Colon (tissue), 2 donors: Measurements from ENCODE around the gene CCR6.

Experiments used
- FAIRE-seq: peaks from 2 replicates; lab custom pipeline; 2012; peaks lifted over from hg19 to GRCh38; lab: Jason Lieb, UNC
- donor health status: control.
- donor health status: control.

The CCR6 gene

GRCh38 chr6:167099707-167100106, 23.2 kb upstream of the CCR6 start:
- FAIRE-seq, result no peak

- FAIRE-seq, result no peak
Measured at GRCh38 chr6:167100241-167100674, 22.6 kb upstream of the CCR6 start.

DNA sequence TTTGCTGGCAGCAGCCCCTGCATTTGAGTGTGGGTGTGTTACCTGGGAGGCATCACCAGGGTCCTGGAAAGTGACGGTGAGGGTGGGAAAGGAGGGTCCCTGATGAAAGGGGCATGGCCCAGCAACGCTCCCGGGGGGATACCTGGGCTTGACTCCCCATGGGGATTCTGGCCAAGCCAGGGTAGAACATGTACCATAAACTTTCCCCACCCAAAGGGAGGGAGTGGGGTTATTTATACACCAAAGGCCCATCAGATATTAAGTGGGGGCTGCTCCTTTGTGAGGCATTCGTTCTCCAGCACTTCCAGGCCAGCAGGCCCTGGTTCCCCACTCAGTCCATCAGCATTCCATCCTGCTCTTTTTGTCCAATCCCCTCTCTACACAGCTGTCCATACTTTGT, 20.6 kb upstream of the CCR6 start:
- no peak for FAIRE-seq

- no peak for FAIRE-seq
Measured at GRCh38 chr6:167103041-167103891, 19.6 kb upstream of the CCR6 start.

GRCh38 chr6:167104388-167104787, 18.5 kb upstream of the CCR6 start:
- no peak for FAIRE-seq

DNA sequence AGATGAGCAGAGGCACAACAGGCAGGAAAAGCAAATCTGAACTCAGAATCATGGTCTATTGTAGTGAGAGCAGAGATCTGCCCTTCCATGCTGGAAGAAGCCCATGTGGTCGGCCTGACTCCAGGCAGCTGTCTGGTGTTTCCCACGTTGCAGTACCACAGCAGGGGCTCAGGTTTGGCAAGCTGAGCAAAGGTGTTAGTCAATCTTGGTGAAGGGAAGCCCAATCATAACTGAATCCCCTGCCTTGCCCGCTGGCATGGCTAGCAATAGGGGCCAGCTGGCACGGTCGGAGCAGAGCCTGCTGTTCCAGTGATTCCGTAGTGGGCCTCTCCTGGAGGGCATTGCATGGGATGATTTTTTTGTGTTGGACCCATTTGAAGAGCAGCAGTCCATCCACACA, 17.8 kb upstream of the CCR6 start:
- FAIRE-seq, result no peak

DNA sequence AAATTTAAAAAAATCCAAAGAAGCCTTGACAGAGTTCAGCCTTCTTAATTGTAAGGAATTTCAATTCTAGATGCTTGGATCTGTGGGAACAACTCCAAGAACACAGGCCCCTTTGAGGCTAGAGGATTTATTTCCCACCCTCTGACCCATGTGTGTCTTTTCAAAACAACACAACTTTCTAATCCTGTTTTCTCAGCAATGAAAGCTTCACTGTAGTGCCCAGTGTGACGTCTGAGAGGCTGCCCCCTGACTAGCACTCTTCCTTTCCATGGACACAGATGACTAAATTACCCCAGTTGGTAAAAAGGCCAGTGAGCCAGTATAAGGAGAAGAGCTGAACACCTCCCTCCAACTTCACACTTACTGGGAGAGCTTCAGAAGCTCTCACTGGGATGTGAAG, 16.5 kb upstream of the CCR6 start:
- no peak for FAIRE-seq

DNA sequence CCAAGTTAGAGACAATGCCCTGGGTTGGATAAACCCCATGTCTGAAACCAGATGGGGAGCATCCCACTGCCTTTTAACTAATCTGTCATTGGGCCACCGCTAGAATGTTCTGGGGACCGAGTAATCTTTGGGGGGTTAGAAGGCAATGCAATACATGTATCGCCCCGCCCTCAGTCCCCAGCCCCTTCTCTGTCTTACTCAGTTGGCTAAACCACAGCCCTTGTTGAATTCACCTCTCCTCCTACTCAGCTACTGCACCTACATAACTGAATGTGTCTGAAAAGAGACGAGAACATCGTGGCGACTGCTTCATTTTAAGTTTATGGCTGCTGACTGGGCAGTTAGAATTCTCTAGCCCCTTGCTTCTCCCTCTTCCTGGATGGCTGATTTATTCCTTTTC, 15.1 kb upstream of the CCR6 start:
- FAIRE-seq, result no peak

- no peak for FAIRE-seq
Measured at GRCh38 chr6:167108278-167108677, 14.6 kb upstream of the CCR6 start.

- no peak for FAIRE-seq
Measured at GRCh38 chr6:167109651-167110050, 13.2 kb upstream of the CCR6 start.

GRCh38 chr6:167111597-167111996, 11.3 kb upstream of the CCR6 start:
- FAIRE-seq, result no peak

GRCh38 chr6:167112421-167112820, 10.5 kb upstream of the CCR6 start:
- no peak for FAIRE-seq

- no peak for FAIRE-seq
Measured at GRCh38 chr6:167113047-167113754, 9.7 kb upstream of the CCR6 start.

- no peak for FAIRE-seq
Measured at GRCh38 chr6:167113935-167114910, 8.7 kb upstream of the CCR6 start.

- no peak for FAIRE-seq
Measured at GRCh38 chr6:167115054-167115453, 7.8 kb upstream of the CCR6 start.

- no peak for FAIRE-seq
Measured at GRCh38 chr6:167116109-167116837, 6.6 kb upstream of the CCR6 start.

DNA sequence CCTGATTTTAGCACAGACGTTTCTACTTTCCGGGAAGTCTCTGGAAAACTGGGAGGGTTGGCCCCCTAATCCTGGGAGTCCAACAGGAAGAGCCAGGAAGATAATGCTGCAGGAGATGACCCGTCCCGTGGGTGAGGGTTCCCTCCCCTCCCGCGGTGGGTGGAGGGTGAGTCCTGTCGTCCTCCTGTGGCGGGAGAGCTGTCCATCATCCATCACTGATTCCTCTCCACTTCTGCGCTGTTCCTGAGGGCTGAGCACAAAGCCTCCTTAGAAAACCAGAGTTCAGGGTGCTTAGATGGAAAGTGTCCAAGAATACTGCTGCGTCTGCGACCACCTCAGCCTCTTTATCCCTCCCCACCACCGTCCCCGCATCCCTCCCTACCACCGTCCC, 6.1 kb upstream of the CCR6 start:
- FAIRE-seq, result no peak

DNA sequence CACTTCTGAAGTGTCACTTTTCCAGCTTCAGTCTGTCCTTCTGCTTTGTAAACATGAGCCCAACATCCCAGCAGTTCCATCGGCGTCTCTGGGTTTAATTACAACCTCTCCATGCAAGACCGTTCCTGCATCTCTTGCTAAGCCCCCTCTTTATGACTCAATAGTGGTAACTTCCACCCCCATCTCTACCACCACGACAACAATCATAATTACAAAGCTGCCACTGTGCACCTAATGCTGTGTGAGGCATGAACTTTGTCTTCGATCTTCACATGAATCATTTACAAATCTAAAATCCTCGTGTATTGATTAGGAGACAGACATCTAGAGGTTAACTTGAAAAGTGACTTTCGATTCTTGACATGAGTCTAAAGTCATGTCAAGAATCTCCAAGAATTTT, 4.9 kb upstream of the CCR6 start:
- no peak for FAIRE-seq

- no peak for FAIRE-seq
Measured at GRCh38 chr6:167118839-167119238, 4.1 kb upstream of the CCR6 start.

DNA sequence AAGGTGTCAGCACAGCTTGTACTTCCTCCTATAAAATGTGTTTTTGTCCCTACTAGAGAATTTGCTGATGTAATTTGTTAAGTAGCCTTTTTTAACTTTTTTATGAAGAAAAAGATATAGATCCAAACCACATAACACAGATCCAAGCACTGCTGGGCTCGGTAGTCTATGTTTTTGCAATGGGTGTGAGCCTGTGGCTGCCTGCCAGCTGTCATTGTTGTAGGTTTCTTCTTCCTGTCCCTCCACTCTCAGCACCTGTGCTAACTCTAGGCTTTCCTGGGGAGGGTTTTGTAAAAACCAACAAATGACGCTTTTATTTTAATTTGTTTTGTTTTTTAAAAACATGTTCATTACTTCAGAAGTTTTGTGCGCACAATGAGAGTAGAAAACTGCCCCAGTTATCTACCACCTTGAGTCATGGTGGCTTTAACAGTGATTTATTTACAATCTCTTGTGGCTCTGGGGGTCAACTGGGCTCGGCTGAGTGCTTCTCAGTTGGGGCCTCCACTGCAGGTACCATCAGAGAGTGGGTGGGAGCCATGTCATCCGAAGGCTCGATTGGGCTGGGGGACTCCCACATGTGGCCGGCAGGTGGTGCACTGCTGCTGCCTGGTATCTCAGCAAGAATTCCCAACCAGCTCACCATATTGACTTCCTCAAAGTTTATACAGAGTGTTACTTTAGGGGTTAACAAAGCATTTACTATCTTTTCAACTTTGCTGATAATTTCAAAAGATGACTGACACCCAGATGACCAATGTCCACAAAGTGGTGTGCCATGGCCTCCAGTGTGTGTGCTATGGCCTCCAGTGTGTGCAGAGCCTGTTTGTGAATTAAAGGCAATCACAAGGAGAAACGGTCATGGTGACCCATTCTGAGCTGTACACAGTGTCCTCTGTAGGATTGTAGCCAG, 3.0 kb upstream of the CCR6 start:
- no peak for FAIRE-seq

GRCh38 chr6:167120583-167120903, 2.4 kb upstream of the CCR6 start:
- FAIRE-seq, result no peak
